Endothelial cell of umbilical vein (primary cell): ENCODE results near the gene TSPAN33. TPM values are rescaled to one million over a fixed set of nuclear protein-coding genes. Genes with fewer than 3 reads are reported as not detected.

ENCODE experiments used
- BruUV-seq: library from RNA; stranded (reverse); fragments of 400-500 nt; replicated peaks from 2 replicates; lab custom pipeline; 2021; lab: Mats Ljungman, UMichigan
- CTCF ChIA-PET: fragments of 300-600, 350-600 bp; sonication (Branson Sonifier 250); formaldehyde crosslinking; loops from one replicate; lab custom pipeline; 2021; ENCODE audit warnings: antibody characterized with exemption, inconsistent platforms; lab: Charles Lee
- POLR2A ChIA-PET: fragments of 300-600, 350-600 bp; sonication (Branson Sonifier 250); formaldehyde crosslinking; loops from one replicate; lab custom pipeline; 2021; ENCODE audit warnings: antibody characterized with exemption, inconsistent platforms; lab: Charles Lee
- DNase-seq: peaks from one replicate; pipeline ENCODE4 v3.0.0-alpha.2; 2011; ENCODE audit warnings: low read depth, low spot score
- FAIRE-seq: peaks from 2 replicates; lab custom pipeline; 2011; peaks lifted over from hg19 to GRCh38; lab: Jason Lieb, UNC
- H2AFZ ChIP-seq: 2 replicates; pipeline ENCODE4 v1.6.0; 2012; ENCODE audit warnings: low read depth, low read length, control low read depth, inconsistent platforms
- H3K27ac ChIP-seq: 2 replicates; pipeline ENCODE4 v1.5.1; 2011; ENCODE audit warnings: low read depth, mild to moderate bottlenecking, control low read depth, low read length, moderate library complexity; ENCODE audit not compliant: insufficient read depth
- H3K27me3 ChIP-seq, 2 experiments: 2 replicates each; pipeline versions ENCODE4 v1.6.0 to v1.6.1; 2011; ENCODE audit warnings: low read length in 2 of 2, mixed read lengths in 1 of 2; ENCODE audit not compliant: control insufficient read depth in 2 of 2, insufficient read depth in 2 of 2
- H3K36me3 ChIP-seq, 2 experiments: 2 replicates in 1 of 2; 3 replicates in 1 of 2; pipeline ENCODE4 v1.5.1; 2011; ENCODE audit warnings: low read length in 2 of 2, mild to moderate bottlenecking in 1 of 2, moderate library complexity in 1 of 2; ENCODE audit not compliant: control insufficient read depth in 2 of 2, insufficient read depth in 2 of 2; ENCODE audit errors: extremely low read depth in 1 of 2
- H3K4me1 ChIP-seq: 3 replicates; pipeline ENCODE4 v1.5.1; 2011; ENCODE audit warnings: mild to moderate bottlenecking, low read length; ENCODE audit not compliant: control insufficient read depth, insufficient read depth; ENCODE audit errors: extremely low read depth
- H3K4me2 ChIP-seq: 2 replicates; pipeline ENCODE4 v1.6.1; 2011; ENCODE audit warnings: low read length, control low read depth, mixed read lengths; ENCODE audit not compliant: insufficient read depth
- H3K4me3 ChIP-seq, 3 experiments: fragments of 200-600 bp in 1 of 3; sonication (generic), shearing (Covaris generic) in 1 of 3; replicated peaks in 1 of 3; 2 replicates each; pipeline ENCODE4 v1.5.1; 2011 to 2016; ENCODE audit warnings: control low read depth in 3 of 3, low read length in 3 of 3, mild to moderate bottlenecking in 2 of 3, inconsistent platforms in 1 of 3, low read depth in 1 of 3, moderate library complexity in 1 of 3; ENCODE audit not compliant: insufficient read depth in 1 of 3
- H3K79me2 ChIP-seq: 2 replicates; pipeline ENCODE4 v1.6.0; 2012; ENCODE audit warnings: low read length, inconsistent platforms; ENCODE audit not compliant: control insufficient read depth, insufficient read depth
- H3K9ac ChIP-seq: replicated peaks from 2 replicates; pipeline ENCODE3; 2011; ENCODE audit warnings: low read length, control low read depth; ENCODE audit not compliant: insufficient read depth; ENCODE audit errors: extremely low read depth
- H3K9me1 ChIP-seq: replicated peaks from 3 replicates; pipeline ENCODE4 v1.6.0; 2011; ENCODE audit warnings: mild to moderate bottlenecking, low read length; ENCODE audit not compliant: control insufficient read depth, insufficient read depth; ENCODE audit errors: extremely low read depth
- H3K9me3 ChIP-seq: replicated peaks from 2 replicates; pipeline ENCODE4 v1.5.1; 2012; ENCODE audit warnings: low read length, inconsistent platforms; ENCODE audit not compliant: control insufficient read depth, insufficient read depth
- H4K20me1 ChIP-seq: replicated peaks from 2 replicates; pipeline ENCODE3; 2011; ENCODE audit warnings: mild to moderate bottlenecking, low read length; ENCODE audit not compliant: control insufficient read depth, insufficient read depth; ENCODE audit errors: extremely low read depth
- EZH2 ChIP-seq: IDR thresholded peaks from 2 replicates; pipeline ENCODE4 v1.6.1; 2012; ENCODE audit warnings: borderline replicate concordance, low read depth, mild to moderate bottlenecking, moderate library complexity, low read length, inconsistent platforms; ENCODE audit not compliant: severe bottlenecking
- FOS ChIP-seq: IDR thresholded peaks from 2 replicates; pipeline ENCODE4 v1.6.1; 2011; ENCODE audit warnings: mild to moderate bottlenecking, low read length, moderate library complexity, borderline replicate concordance; ENCODE audit not compliant: insufficient read depth
- GATA2 ChIP-seq: IDR thresholded peaks from 2 replicates; pipeline ENCODE4 v1.7.0; 2011; ENCODE audit warnings: low read depth, mild to moderate bottlenecking, moderate library complexity, mixed read lengths, low read length; ENCODE audit not compliant: insufficient read length, insufficient read depth
- JUN ChIP-seq: IDR thresholded peaks from 2 replicates; pipeline ENCODE4 v1.6.1; 2011; ENCODE audit warnings: borderline replicate concordance, low read depth; ENCODE audit not compliant: insufficient read length, insufficient read depth
- MAX ChIP-seq: IDR thresholded peaks from 2 replicates; pipeline ENCODE4 v1.6.1; 2011; ENCODE audit not compliant: insufficient read depth, insufficient read length
- MYC ChIP-seq: IDR thresholded peaks from one replicate; pipeline ENCODE4 v1.6.1; 2011; ENCODE audit warnings: mild to moderate bottlenecking, low read depth, low read length
- POLR2A ChIP-seq: IDR thresholded peaks from 2 replicates; pipeline ENCODE4 v1.6.1; 2012; ENCODE audit warnings: low read depth, mild to moderate bottlenecking, control low read depth, low read length
- POLR2AphosphoS5 ChIP-seq: IDR thresholded peaks from 2 replicates; pipeline ENCODE4 v1.6.1; 2012; ENCODE audit warnings: low read depth, mild to moderate bottlenecking, control low read depth, low read length, moderate library complexity; ENCODE audit not compliant: insufficient read depth
- dilution Hi-C: fragments of 300-500 bp; cut with MboI; formaldehyde crosslinking; loops from one replicate; pipeline ENCODE4 v1.15.0; 2019; ENCODE audit warnings: low sequenced_read_pairs; ENCODE audit not compliant: extremely low pct_ligation_motif_present
- intact Hi-C: fragments of 100-400 bp; cut with micrococcal nuclease; formaldehyde crosslinking; loops from one replicate; pipeline ENCODE4 v1.10.0; 2022
- polyA plus RNA-seq, 4 experiments: library from polyadenylated mRNA; depleted of rRNA in 3 of 4; stranded (reverse) in 3 of 4; unstranded in 1 of 4; fragments of >200 nt; gene quantifications; 2 replicates each; pipeline versions ENCODE4 v1.2.1 to v1.2.3, GENCODE V29; 2011 to 2012; ENCODE audit warnings: missing spikeins in 1 of 4
- total RNA-seq: library from RNA; stranded (reverse); gene quantifications from 2 replicates; pipeline ENCODE4 v1.2.3, GENCODE V29; 2021
- TF ChIP-seq, protein P1 (sequence below), 2 donors: IDR thresholded peaks; 1 replicate in 1 of 2; 2 replicates in 1 of 2; pipeline ENCODE4 v1.5.1; 2011; ENCODE audit warnings: low read length in 2 of 2, mild to moderate bottlenecking in 2 of 2, moderate library complexity in 2 of 2, control low read depth in 1 of 2, inconsistent platforms in 1 of 2, low read depth in 1 of 2; ENCODE audit not compliant: insufficient read depth in 1 of 2; ENCODE audit errors: extremely low read depth in 1 of 2

TSPAN33 gene
- total and polyA plus RNA-seq, 2 donors (not counting 3 experiments of a cell fraction or from before 2014, with no cell fraction given), result 0.21 TPM; not detected in 1

DNA sequence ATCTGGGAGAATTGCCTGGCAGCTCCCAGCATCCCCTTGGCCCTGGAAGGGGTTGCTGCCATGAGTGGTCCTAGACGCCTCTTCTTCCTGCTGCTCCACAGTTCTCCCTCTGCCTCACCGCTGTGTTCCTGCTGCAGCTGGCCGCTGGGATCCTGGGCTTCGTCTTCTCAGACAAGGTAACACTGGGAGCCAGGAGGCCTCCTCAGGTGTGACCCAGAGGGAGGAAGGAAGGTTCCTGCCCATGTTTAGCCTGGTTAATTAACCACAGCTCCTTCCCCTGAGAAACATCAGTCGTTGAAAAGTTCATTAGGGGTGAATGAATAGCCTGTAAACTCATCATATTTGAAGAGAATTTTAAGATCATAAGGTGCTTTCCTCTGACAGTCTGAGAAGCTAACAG, 18.2 kb downstream of the TSPAN33 start:
- DNase-seq (no peak), FAIRE-seq (no peak)
- no peak overlapping the region for H3K27ac ChIP-seq
- no peaks in the 10 kb centered on the region for H3K79me2 ChIP-seq
- H3K9me1 ChIP-seq, result no peaks in the 10 kb centered on the region
- H4K20me1 ChIP-seq, result no peaks in the 10 kb centered on the region
- ChIA-PET POLR2A (no interaction called here), CTCF (interaction anchor here (1.1 to 9.5 kb wide), 13 partner anchors 9 to 323 kb away, joined by 3 to 465 read pairs (median 17); partner anchors contain the start of gene SMO)
- H3K27me3 ChIP-seq, result peaks cover 11 to 13% of the 10 kb centered on the region in 2 experiments
- no peak overlapping the region for H3K4me2 ChIP-seq
- no peaks in the 10 kb centered on the region for H3K9me3 ChIP-seq
- dilution Hi-C loops (no loop called here), intact Hi-C loops (no loop called here)
- H3K36me3 ChIP-seq, result no peaks in the 10 kb centered on the region
- no peak overlapping the region for H3K9ac ChIP-seq
- TF ChIP-seq MAX (no peak), GATA2 (no peak), MYC (no peak), FOS (no peak), POLR2AphosphoS5 (no peak), JUN (no peak), POLR2A (no peak), EZH2 (no peak)
- TF ChIP-seq, protein P1, sequence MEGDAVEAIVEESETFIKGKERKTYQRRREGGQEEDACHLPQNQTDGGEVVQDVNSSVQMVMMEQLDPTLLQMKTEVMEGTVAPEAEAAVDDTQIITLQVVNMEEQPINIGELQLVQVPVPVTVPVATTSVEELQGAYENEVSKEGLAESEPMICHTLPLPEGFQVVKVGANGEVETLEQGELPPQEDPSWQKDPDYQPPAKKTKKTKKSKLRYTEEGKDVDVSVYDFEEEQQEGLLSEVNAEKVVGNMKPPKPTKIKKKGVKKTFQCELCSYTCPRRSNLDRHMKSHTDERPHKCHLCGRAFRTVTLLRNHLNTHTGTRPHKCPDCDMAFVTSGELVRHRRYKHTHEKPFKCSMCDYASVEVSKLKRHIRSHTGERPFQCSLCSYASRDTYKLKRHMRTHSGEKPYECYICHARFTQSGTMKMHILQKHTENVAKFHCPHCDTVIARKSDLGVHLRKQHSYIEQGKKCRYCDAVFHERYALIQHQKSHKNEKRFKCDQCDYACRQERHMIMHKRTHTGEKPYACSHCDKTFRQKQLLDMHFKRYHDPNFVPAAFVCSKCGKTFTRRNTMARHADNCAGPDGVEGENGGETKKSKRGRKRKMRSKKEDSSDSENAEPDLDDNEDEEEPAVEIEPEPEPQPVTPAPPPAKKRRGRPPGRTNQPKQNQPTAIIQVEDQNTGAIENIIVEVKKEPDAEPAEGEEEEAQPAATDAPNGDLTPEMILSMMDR (IDR thresholded peaks at IDR 0.05; ENCODE audit: extremely low read depth in 1 of 2, insufficient read depth in 1 of 2, low read depth in 1 of 2, low read length in 2 of 2), result no peak
- BruUV-seq, result no TSS peak
- H2AFZ ChIP-seq, result no peak overlapping the region
- no peaks in the 10 kb centered on the region for H3K4me1 ChIP-seq
- H3K4me3 ChIP-seq, result no peak overlapping the region
